Suprapubic skin (tissue), 3 donors: ENCODE results near the gene DSG4.

Source experiments
- CTCF ChIP-seq, 2 donors: fragments of 200-600 bp in 1 of 2; fragments of 450-650 bp in 1 of 2; sonication (generic) in 1 of 2; IDR thresholded peaks; one replicate each; pipeline ENCODE4 v1.5.1; 2016 to 2019; ENCODE audit warnings: antibody characterized with exemption in 2 of 2, mild to moderate bottlenecking in 1 of 2, moderate library complexity in 1 of 2
- POLR2A ChIP-seq, 2 donors: fragments of 450-650 bp; IDR thresholded peaks; one replicate each; pipeline ENCODE4 v1.6.1; 2017; ENCODE audit warnings: antibody characterized with exemption in 2 of 2, mild to moderate bottlenecking in 2 of 2, moderate library complexity in 2 of 2

DNA sequence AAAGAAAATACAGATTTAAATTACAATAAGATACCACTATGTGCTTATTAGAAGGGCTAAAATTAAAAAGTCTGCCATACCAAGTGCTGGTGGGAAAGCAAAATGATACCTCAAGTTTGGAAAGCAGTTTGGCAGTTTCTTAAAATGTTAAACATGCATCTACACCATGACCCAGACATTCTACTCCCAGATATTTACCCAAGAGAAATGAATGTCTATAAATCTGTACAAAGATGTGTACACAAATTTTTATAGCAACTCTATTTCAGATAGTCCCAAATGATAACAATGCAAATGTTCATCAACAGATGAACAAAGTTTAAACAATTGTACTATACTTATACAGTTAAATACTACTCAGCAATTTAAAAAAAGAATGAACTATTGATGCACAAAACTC, 7.1 kb upstream of the DSG4 start:
- TF ChIP-seq CTCF (IDR thresholded peaks at IDR 0.05) (no peak), POLR2A (IDR thresholded peaks at IDR 0.05) (no peak)
